NCI-H128 (cell line): Measurements from ENCODE around the gene TSSK2.

Experiments
- DNase-seq: peaks from one replicate; lab custom pipeline; 2025; ENCODE audit not compliant: unreplicated experiment; lab: John Stamatoyannopoulos, UW

Gene TSSK2

GRCh38 chr22:19122752-19123492 is 8.2 kb upstream of the TSSK2 start:
- DNase-seq: no peak

GRCh38 chr22:19123936-19124335 is 7.2 kb upstream of the TSSK2 start:
- DNase-seq: no peak

- no peak for DNase-seq
Measured at GRCh38 chr22:19124377-19124776, 6.7 kb upstream of the TSSK2 start.

- DNase-seq: no peak
Measured at GRCh38 chr22:19125011-19125410, 6.1 kb upstream of the TSSK2 start.

- no peak for DNase-seq
Measured at GRCh38 chr22:19125474-19126308, 5.4 kb upstream of the TSSK2 start.

GRCh38 chr22:19126309-19127273 is 4.5 kb upstream of the TSSK2 start:
- DNase-seq: no peak

- no peak for DNase-seq
Measured at GRCh38 chr22:19127329-19128008, 3.6 kb upstream of the TSSK2 start.

GRCh38 chr22:19128009-19128401 is 3.1 kb upstream of the TSSK2 start:
- no peak for DNase-seq

- no peak for DNase-seq
Measured at GRCh38 chr22:19128946-19129727, 2.0 kb upstream of the TSSK2 start.

- no peak for DNase-seq
Measured at GRCh38 chr22:19129871-19130270, 1.2 kb upstream of the TSSK2 start.

GRCh38 chr22:19131685-19132015 is 542 bp downstream of the TSSK2 start:
- DNase-seq: no peak

GRCh38 chr22:19132153-19132552 is 1.0 kb downstream of the TSSK2 start:
- DNase-seq: no peak

- no peak for DNase-seq
Measured at GRCh38 chr22:19132693-19133400, 1.7 kb downstream of the TSSK2 start.

- DNase-seq: no peak
Measured at GRCh38 chr22:19133561-19133960, 2.5 kb downstream of the TSSK2 start.

GRCh38 chr22:19134176-19134831 is 3.2 kb downstream of the TSSK2 start:
- no peak for DNase-seq

- no peak for DNase-seq
Measured at GRCh38 chr22:19134874-19135273, 3.8 kb downstream of the TSSK2 start.

- DNase-seq: no peak
Measured at GRCh38 chr22:19136915-19137314, 5.8 kb downstream of the TSSK2 start.

- no peak for DNase-seq
Measured at GRCh38 chr22:19137384-19138216, 6.5 kb downstream of the TSSK2 start.
